ENCODE measurements around the gene DENND5A.
"Not testable (repeated sequence)": the region's sequence is repeated elsewhere in the genome, so short reads cannot be mapped to it uniquely, and the experiment has no call there.

DENND5A gene

DNA sequence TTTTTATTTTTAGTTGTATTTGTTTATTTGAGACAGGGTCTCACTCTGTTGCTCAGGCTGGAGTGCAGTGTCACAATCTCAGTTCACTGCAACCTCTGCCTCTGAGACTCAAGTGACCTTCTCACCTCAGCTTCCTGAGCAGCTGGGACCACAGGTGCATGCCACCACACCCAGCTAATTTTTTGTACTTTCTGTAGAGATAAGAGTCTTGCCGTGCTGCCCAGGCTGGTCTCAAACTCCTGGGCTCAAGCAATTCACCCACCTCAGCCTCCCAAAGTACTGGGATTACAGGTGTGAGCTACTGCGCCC lies 4.4 kb downstream of the DENND5A start:
- not testable (repeated sequence) for H3K36me3 ChIP-seq (ENCODE audit: insufficient read depth, low read depth, low read length); H3K27me3 ChIP-seq (ENCODE audit: insufficient read depth, low read length); H3K9me3 ChIP-seq (ENCODE audit: insufficient read depth, low read depth, low read length); H3K9ac ChIP-seq (ENCODE audit: low read depth, low read length); H3K27ac ChIP-seq (ENCODE audit: low read length); H3K4me1 ChIP-seq (ENCODE audit: insufficient read depth, low read length); H3K4me3 ChIP-seq (ENCODE audit: low read length)

DNA sequence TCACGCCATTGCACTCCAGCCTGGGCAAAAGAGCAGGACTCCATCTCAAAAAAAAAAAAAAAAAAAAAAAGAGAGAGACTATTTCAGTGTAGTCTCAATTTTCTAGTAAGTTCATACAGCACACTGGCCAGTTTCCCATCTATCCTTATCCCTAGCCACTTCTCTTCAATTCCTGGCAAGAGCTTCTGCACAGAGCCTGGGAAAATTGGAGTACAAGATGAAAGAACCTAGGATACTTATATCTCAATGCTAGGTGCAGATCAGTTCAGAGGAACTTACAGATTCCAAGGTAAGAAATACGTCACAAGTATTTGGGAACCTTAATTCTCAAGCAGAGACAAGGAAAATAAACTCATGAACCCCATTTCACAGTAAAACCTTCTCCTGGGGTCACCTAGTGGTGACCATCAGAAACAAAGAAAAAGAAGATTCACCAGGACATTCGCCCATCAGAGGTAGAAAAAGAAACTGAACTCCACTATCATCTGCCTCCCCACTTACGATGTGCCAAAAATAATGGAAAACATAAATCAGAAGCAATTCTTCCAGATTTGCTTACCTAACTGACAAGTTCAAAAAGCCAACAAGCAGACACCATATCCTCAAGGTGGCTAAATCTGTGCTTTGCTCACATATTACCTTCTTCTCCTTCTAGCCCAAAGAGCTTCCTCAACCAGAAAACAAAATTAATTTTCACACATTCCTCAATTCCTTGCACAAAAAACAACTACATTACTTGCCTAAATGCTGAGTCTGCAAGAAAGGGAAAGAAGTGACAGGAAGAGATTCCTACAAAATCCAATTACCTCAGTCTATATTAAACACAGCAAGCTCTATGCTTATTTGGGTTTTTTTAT lies 4.9 kb downstream of the DENND5A start:
- peaks cover 6% of the 10 kb centered on the region; the same call in 1 of the 2 replicates for H3K4me1 ChIP-seq (ENCODE audit: insufficient read depth, low read length)
- no peak overlapping the region for H3K4me3 ChIP-seq (ENCODE audit: low read length)
- H3K9me3 ChIP-seq (ENCODE audit: insufficient read depth, low read depth, low read length) = no peaks in the 10 kb centered on the region
- no peak overlapping the region for H3K9ac ChIP-seq (ENCODE audit: low read depth, low read length)
- peaks cover 8% of the 10 kb centered on the region; the same call in 1 of the 2 replicates for H3K36me3 ChIP-seq (ENCODE audit: insufficient read depth, low read depth, low read length)
- H3K27me3 ChIP-seq (ENCODE audit: insufficient read depth, low read length) = no peaks in the 10 kb centered on the region; the same call in 1 of the 2 replicates
- H3K27ac ChIP-seq (ENCODE audit: low read length) = no peak overlapping the region

- not testable (repeated sequence) for H3K27ac ChIP-seq (ENCODE audit: low read length); H3K9ac ChIP-seq (ENCODE audit: low read depth, low read length); H3K9me3 ChIP-seq (ENCODE audit: insufficient read depth, low read depth, low read length); H3K4me3 ChIP-seq (ENCODE audit: low read length); H3K27me3 ChIP-seq (ENCODE audit: insufficient read depth, low read length); H3K4me1 ChIP-seq (ENCODE audit: insufficient read depth, low read length)
- H3K36me3 ChIP-seq (ENCODE audit: insufficient read depth, low read depth, low read length) = peaks cover 15% of the 10 kb centered on the region; the same call in 1 of the 2 replicates
Measured at GRCh38 chr11:9258279-9258678, 6.9 kb downstream of the DENND5A start.

DNA sequence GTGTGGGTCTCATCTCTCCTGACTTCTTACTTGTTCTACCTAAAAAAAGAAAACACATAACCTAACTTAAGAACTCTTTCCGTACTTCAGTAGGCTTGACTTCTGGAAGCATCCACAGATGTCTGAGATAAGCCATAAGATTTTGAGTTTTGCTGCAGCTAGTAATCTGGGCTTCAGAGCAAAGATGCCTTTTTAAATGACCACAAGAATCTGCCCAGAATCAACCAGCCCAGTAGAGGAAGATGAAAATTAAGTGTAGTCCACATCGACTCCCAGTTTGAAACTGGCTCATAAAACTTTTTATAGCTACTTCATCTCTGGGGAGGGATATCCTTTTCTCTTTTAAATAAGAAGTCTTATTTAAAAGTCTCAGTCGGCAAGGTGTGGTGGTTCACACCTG lies 10.7 kb downstream of the DENND5A start:
- Histone ChIP-seq H3K9me3 (ENCODE audit: insufficient read depth, low read depth, low read length) (no peaks in the 10 kb centered on the region), H3K27ac (ENCODE audit: low read length) (no peak overlapping the region), H3K4me1 (ENCODE audit: insufficient read depth, low read length) (no peaks in the 10 kb centered on the region), H3K4me3 (ENCODE audit: low read length) (no peak overlapping the region), H3K27me3 (ENCODE audit: insufficient read depth, low read length) (no peaks in the 10 kb centered on the region), H3K36me3 (ENCODE audit: insufficient read depth, low read depth, low read length) (peaks cover 15% of the 10 kb centered on the region; the same call in 1 of the 2 replicates), H3K9ac (ENCODE audit: low read depth, low read length) (no peak overlapping the region)

DNA sequence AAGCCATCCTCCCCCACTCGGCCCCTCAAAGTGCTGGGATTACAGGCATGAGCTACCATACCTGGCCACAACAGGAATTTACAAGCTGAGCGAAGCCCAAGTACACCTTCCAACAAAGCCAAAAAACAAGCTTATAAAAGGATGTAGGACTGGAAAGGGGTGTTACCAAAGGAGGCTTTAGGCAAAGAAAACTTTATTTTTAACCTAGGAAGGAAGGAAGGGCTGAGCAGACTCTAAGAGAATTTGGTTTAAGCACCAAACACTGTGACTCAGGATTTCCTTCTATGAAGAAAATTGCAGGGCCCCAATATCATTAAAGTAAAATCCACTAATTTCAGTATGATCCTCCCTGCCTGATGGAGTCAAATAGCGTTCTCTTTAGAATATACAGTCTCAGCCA lies 12.1 kb downstream of the DENND5A start:
- H3K36me3 ChIP-seq (ENCODE audit: insufficient read depth, low read depth, low read length) = peaks cover 15% of the 10 kb centered on the region; the same call in 1 of the 2 replicates
- H3K9ac ChIP-seq (ENCODE audit: low read depth, low read length) = no peak overlapping the region
- H3K4me1 ChIP-seq (ENCODE audit: insufficient read depth, low read length) = no peaks in the 10 kb centered on the region
- no peaks in the 10 kb centered on the region for H3K9me3 ChIP-seq (ENCODE audit: insufficient read depth, low read depth, low read length)
- H3K27ac ChIP-seq (ENCODE audit: low read length) = no peak overlapping the region
- H3K27me3 ChIP-seq (ENCODE audit: insufficient read depth, low read length) = no peaks in the 10 kb centered on the region
- no peak overlapping the region for H3K4me3 ChIP-seq (ENCODE audit: low read length)

GRCh38 chr11:9251311-9251710 lies 13.8 kb downstream of the DENND5A start:
- no peak overlapping the region for H3K4me3 ChIP-seq (ENCODE audit: low read length)
- H3K4me1 ChIP-seq (ENCODE audit: insufficient read depth, low read length) = no peaks in the 10 kb centered on the region; the same call in 1 of the 2 replicates
- no peak overlapping the region for H3K27ac ChIP-seq (ENCODE audit: low read length)

GRCh38 chr11:9250139-9250582 lies 15.0 kb downstream of the DENND5A start:
- Histone ChIP-seq H3K9ac (ENCODE audit: low read depth, low read length) (no peak overlapping the region), H3K4me3 (ENCODE audit: low read length) (no peak overlapping the region), H3K27ac (ENCODE audit: low read length) (no peak overlapping the region), H3K27me3 (ENCODE audit: insufficient read depth, low read length) (no peaks in the 10 kb centered on the region), H3K36me3 (ENCODE audit: insufficient read depth, low read depth, low read length) (peaks cover 6% of the 10 kb centered on the region; the same call in 1 of the 2 replicates), H3K9me3 (ENCODE audit: insufficient read depth, low read depth, low read length) (no peaks in the 10 kb centered on the region), H3K4me1 (ENCODE audit: insufficient read depth, low read length) (no peaks in the 10 kb centered on the region; the same call in 1 of the 2 replicates)

More at GRCh38 chr11:9251311-9251710, 13.8 kb downstream of the DENND5A start:
- H3K27me3 ChIP-seq (ENCODE audit: insufficient read depth, low read length) = no peaks in the 10 kb centered on the region
- no peak overlapping the region for H3K9ac ChIP-seq (ENCODE audit: low read depth, low read length)
- H3K36me3 ChIP-seq (ENCODE audit: insufficient read depth, low read depth, low read length) = peaks cover 15% of the 10 kb centered on the region; the same call in 1 of the 2 replicates
- no peaks in the 10 kb centered on the region for H3K9me3 ChIP-seq (ENCODE audit: insufficient read depth, low read depth, low read length)

- H3K27me3 ChIP-seq (ENCODE audit: insufficient read depth, low read length) = no peaks in the 10 kb centered on the region
- 0 out of 2 replicates have a peak, but pooled peaks cover 3% of the 10 kb centered on the region for H3K36me3 ChIP-seq (ENCODE audit: insufficient read depth, low read depth, low read length)
- no peak overlapping the region for H3K4me3 ChIP-seq (ENCODE audit: low read length)
- no peaks in the 10 kb centered on the region for H3K9me3 ChIP-seq (ENCODE audit: insufficient read depth, low read depth, low read length)
- no peak overlapping the region for H3K27ac ChIP-seq (ENCODE audit: low read length)
- no peak overlapping the region for H3K9ac ChIP-seq (ENCODE audit: low read depth, low read length)
- H3K4me1 ChIP-seq (ENCODE audit: insufficient read depth, low read length) = no peaks in the 10 kb centered on the region; the same call in 1 of the 2 replicates
Measured at GRCh38 chr11:9249252-9249651, 15.9 kb downstream of the DENND5A start.

DNA sequence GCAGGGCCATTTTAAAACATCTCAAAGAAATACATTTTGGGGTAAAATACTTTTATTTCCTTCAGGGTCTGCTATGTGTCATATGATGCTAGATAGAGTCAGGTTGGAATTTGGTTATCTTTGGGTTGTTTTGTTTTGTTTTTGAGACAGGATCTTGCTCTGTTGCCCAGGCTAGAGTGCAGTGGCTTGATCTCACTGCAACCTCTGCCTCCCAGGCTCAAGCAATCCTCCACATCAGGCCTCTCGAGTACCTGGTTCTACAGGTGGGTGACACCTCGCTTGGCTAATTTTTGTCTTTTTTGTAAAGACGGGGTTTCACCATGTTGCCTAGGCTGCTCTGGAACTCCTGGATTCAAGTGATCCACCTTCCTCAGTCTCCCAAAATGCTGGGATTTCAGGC lies 17.3 kb downstream of the DENND5A start:
- Histone ChIP-seq H3K4me3 (ENCODE audit: low read length) (no peak overlapping the region), H3K27ac (ENCODE audit: low read length) (no peak overlapping the region), H3K27me3 (ENCODE audit: insufficient read depth, low read length) (no peaks in the 10 kb centered on the region), H3K9me3 (ENCODE audit: insufficient read depth, low read depth, low read length) (no peaks in the 10 kb centered on the region), H3K9ac (ENCODE audit: low read depth, low read length) (no peak overlapping the region), H3K4me1 (ENCODE audit: insufficient read depth, low read length) (no peaks in the 10 kb centered on the region; the same call in 1 of the 2 replicates), H3K36me3 (ENCODE audit: insufficient read depth, low read depth, low read length) (no peaks in the 10 kb centered on the region)

GRCh38 chr11:9236242-9236641 lies 28.9 kb downstream of the DENND5A start:
- H3K9ac ChIP-seq (ENCODE audit: low read depth, low read length); H3K4me3 ChIP-seq (ENCODE audit: low read length); H3K27ac ChIP-seq (ENCODE audit: low read length); H3K9me3 ChIP-seq (ENCODE audit: insufficient read depth, low read depth, low read length); H3K36me3 ChIP-seq (ENCODE audit: insufficient read depth, low read depth, low read length): not testable (repeated sequence)
- Histone ChIP-seq H3K4me1 (ENCODE audit: insufficient read depth, low read length) (peaks cover 13% of the 10 kb centered on the region; the same call in 1 of the 2 replicates), H3K27me3 (ENCODE audit: insufficient read depth, low read length) (peaks cover 15% of the 10 kb centered on the region; the same call in 1 of the 2 replicates)

GRCh38 chr11:9232482-9232881 lies 32.7 kb downstream of the DENND5A start:
- Histone ChIP-seq H3K4me1 (ENCODE audit: insufficient read depth, low read length) (peaks cover 39% of the 10 kb centered on the region), H3K9me3 (ENCODE audit: insufficient read depth, low read depth, low read length) (peaks cover 6% of the 10 kb centered on the region; the same call in 1 of the 2 replicates), H3K9ac (ENCODE audit: low read depth, low read length) (no peak overlapping the region), H3K4me3 (ENCODE audit: low read length) (peak overlapping the region; percentile 11; the same call in 1 of the 2 replicates), H3K27ac (ENCODE audit: low read length) (no peak overlapping the region), H3K36me3 (ENCODE audit: insufficient read depth, low read depth, low read length) (no peaks in the 10 kb centered on the region), H3K27me3 (ENCODE audit: insufficient read depth, low read length) (peaks cover 25% of the 10 kb centered on the region; the same call in 1 of the 2 replicates)

GRCh38 chr11:9231848-9232177 lies 33.3 kb downstream of the DENND5A start:
- Histone ChIP-seq H3K27me3 (ENCODE audit: insufficient read depth, low read length) (peaks cover 25% of the 10 kb centered on the region; the same call in 1 of the 2 replicates), H3K9ac (ENCODE audit: low read depth, low read length) (no peak overlapping the region)

More at GRCh38 chr11:9231848-9232177, 33.3 kb downstream of the DENND5A start:
- Histone ChIP-seq H3K4me1 (ENCODE audit: insufficient read depth, low read length) (peaks cover 39% of the 10 kb centered on the region), H3K9me3 (ENCODE audit: insufficient read depth, low read depth, low read length) (peaks cover 6% of the 10 kb centered on the region; the same call in 1 of the 2 replicates), H3K4me3 (ENCODE audit: low read length) (peak overlapping the region; percentile 11; the same call in 1 of the 2 replicates), H3K27ac (ENCODE audit: low read length) (no peak overlapping the region), H3K36me3 (ENCODE audit: insufficient read depth, low read depth, low read length) (no peaks in the 10 kb centered on the region)

All from iPS-20b (cell line).